Coronary artery (tissue), 2 donors: Measurements from ENCODE around the gene ASPHD2.
"Not testable (repeated sequence)": the region's sequence is repeated elsewhere in the genome, so short reads cannot be mapped to it uniquely, and the experiment has no call there.

Experiments
- DNase-seq: peaks from one replicate; pipeline ENCODE4 v3.0.0-alpha.2; 2017; ENCODE audit warnings: low spot score
- H3K27ac ChIP-seq, 2 donors: fragments of 200-600 bp; sonication (generic); one replicate each; pipeline ENCODE4 v1.5.1; 2016 to 2019
- H3K4me3 ChIP-seq: fragments of 200-600 bp; sonication (generic); 2 replicates; pipeline ENCODE4 v1.5.1; 2016; ENCODE audit warnings: mild to moderate bottlenecking, moderate library complexity
- CTCF ChIP-seq: fragments of 200-600 bp; sonication (generic); IDR thresholded peaks from one replicate; pipeline ENCODE4 v1.5.1; 2019; ENCODE audit warnings: antibody characterized with exemption

ASPHD2 gene

GRCh38 chr22:26399289-26399688, 29.8 kb upstream of the ASPHD2 start:
- no peak overlapping the region for H3K27ac ChIP-seq
- no peak for TF ChIP-seq CTCF
- no peak for DNase-seq
- no peak overlapping the region for H3K4me3 ChIP-seq

DNA sequence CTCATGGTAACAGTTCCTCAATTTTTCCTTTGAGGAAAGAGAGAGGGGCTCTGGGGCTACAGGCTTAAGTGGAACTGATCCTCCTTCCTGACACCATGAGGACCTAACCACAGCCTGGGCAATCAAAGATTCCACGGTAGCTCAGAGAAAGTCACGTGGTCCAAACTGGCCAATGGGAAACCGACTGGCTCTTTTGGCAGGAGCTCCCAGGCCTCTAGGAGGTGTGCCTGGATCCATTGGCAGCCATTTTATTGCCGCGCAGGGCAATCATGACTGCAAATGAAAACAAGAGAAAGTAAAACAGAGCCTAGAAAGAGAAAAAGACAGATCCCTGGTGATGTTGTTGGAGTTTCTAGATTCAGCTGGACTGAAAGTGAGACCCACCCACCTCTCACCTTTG, 27.3 kb upstream of the ASPHD2 start:
- no peak overlapping the region for H3K27ac ChIP-seq
- no peak for TF ChIP-seq CTCF

GRCh38 chr22:26404851-26405421, 24.1 kb upstream of the ASPHD2 start:
- no peak for DNase-seq
- Histone ChIP-seq H3K4me3 (no peak overlapping the region), H3K27ac (no peak overlapping the region)
- no peak for TF ChIP-seq CTCF

More for the DNA sequence above, 27.3 kb upstream of the ASPHD2 start:
- no peak for DNase-seq
- no peak overlapping the region for H3K4me3 ChIP-seq

DNA sequence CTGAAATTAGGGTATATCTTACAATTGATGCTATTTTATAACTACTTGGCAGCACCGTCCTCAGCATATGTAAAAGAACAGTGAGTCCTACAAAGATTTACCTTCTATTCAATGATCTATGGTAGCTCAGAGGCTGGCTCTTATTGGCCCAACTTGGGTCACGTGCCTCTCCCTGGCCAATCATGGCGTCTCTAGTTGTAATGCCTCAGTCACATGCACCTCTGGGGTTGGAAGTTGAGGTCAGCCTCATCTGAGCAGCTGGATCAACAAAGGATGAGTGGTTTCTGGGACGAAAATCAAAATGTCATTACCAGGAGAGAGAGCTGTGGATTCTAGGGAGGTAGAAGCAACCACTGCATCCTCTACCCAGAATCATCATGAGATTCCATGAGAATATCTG, 22.9 kb upstream of the ASPHD2 start:
- TF ChIP-seq CTCF = no peak
- no peak overlapping the region for H3K27ac ChIP-seq
- no peak overlapping the region for H3K4me3 ChIP-seq
- DNase-seq = no peak

- DNase-seq, H3K4me3 ChIP-seq, H3K27ac ChIP-seq: not testable (repeated sequence)
Measured at GRCh38 chr22:26408562-26409220, 20.4 kb upstream of the ASPHD2 start.

GRCh38 chr22:26409719-26410335, 19.2 kb upstream of the ASPHD2 start:
- H3K27ac ChIP-seq = no peak overlapping the region
- DNase-seq = no peak
- no peak for TF ChIP-seq CTCF
- H3K4me3 ChIP-seq = no peak overlapping the region

DNA sequence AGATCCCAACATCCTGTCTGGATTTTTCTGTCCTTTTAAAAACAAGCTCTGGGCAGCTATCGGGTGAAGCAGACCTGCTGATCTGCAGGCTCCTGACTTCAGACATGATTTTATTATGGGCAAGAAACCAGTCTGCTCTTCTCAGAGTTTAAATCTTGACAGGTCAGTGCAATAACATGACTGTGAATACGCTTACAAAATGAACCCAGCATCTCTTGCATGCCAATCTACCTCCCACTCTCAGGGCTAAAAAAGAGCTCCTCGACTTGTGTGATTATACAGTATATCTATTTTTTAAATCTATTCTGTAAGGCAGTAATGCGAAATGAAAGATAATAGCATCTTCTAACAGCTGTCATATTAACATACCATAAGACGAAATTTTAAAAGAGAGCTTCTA, 18.7 kb upstream of the ASPHD2 start:
- H3K27ac ChIP-seq = no peak overlapping the region
- DNase-seq = no peak
- TF ChIP-seq CTCF = no peak
- H3K4me3 ChIP-seq = no peak overlapping the region
